GM12874 (cell line): ENCODE data around the gene UNC13C.

Source experiments
- CTCF ChIP-seq: IDR thresholded peaks from 2 replicates; pipeline ENCODE4 v1.5.1; 2011; ENCODE audit warnings: low read depth, mild to moderate bottlenecking, control low read depth, low read length, moderate library complexity; ENCODE audit not compliant: insufficient read depth

Gene UNC13C

DNA sequence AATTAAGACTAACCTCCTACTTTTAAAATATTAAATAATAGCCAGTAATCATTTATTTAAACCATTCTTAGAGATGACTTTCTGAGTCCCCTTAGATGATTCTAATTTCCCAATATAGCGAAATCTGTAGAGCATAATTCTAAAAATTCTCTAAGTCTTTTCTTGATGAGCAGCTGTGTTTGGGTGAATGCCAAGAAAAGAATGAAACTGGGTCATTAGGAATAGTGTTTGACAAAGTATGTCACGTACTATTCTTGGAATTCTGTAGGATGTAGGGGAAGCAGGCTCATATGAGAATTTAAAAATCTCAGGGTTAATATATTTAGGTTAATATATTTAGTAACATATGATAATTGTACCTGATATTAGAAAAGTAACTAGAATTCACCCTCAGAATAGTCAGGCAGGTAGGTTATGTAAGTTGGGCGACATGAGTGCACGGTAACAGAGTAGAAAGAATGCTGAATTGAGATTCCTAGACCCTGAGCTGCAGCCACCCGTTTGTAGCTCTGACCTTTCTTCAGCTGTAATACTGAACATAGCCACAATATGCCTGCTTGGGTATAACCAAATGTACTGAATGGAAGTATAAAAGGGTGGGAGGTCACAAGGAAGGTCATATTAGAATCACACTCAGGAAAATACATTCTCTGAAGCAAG is 524.3 kb downstream of the UNC13C start:
- TF ChIP-seq CTCF: no peak

DNA sequence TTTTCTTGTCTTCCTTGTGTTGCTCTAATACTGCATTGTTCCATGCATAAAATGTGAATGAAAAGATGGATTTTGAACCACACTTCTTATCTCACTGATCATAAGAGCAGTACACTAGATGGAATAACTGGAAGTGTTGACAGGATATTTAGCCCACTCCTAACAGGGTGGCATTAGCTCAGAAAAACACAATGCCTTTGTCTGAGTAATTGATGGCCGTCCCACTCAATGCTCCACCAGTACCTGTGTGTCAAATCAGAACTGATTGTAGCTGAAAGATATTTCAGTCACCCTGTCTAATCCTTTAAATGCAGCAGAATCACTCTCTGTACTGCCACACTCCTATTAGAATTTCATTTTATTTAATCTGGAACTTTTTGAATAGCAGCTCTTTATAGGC is 526.5 kb downstream of the UNC13C start:
- no peak for TF ChIP-seq CTCF

- no peak for TF ChIP-seq CTCF
Measured at GRCh38 chr15:54506977-54507524, 528.8 kb downstream of the UNC13C start.

DNA sequence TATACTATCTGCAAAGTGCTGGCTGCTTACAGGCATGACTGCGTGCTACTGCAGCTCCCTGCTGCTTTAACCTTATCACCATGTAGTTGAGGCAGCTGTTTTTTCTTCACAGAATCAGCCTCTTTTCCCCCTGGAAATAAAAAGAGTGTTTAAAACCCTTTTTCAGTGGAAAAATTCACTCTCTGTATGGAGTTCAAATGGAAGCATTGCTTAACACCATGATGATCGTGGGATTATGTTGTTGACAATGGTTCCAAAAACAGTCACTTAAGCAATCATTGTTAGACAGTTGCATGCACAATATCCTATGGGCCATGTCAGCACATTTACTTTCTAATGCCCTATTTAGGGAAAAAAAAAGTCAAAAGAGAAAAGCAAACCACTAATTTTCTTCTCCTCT is 536.4 kb downstream of the UNC13C start:
- no peak for TF ChIP-seq CTCF

- no peak for TF ChIP-seq CTCF
Measured at GRCh38 chr15:54515664-54516582, 537.7 kb downstream of the UNC13C start.

DNA sequence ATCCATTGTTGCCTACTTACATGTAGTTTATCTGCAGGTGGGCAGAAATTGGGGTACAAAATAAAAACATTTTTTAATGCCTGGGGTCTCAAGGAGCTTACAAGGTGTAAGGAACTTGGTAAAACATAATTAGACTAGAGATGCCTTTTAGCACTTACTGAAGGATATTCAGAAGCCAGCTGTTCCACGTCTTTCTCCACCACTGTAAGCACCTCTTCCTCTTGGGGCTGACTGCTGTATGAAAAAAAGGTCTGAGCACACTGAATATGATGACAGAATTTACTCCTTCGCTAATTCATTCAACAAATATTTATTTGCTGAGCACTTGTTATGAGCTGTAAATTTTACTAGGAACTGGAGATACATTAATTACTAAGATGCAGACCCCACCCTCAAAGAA is 539.1 kb downstream of the UNC13C start:
- TF ChIP-seq CTCF: no peak

DNA sequence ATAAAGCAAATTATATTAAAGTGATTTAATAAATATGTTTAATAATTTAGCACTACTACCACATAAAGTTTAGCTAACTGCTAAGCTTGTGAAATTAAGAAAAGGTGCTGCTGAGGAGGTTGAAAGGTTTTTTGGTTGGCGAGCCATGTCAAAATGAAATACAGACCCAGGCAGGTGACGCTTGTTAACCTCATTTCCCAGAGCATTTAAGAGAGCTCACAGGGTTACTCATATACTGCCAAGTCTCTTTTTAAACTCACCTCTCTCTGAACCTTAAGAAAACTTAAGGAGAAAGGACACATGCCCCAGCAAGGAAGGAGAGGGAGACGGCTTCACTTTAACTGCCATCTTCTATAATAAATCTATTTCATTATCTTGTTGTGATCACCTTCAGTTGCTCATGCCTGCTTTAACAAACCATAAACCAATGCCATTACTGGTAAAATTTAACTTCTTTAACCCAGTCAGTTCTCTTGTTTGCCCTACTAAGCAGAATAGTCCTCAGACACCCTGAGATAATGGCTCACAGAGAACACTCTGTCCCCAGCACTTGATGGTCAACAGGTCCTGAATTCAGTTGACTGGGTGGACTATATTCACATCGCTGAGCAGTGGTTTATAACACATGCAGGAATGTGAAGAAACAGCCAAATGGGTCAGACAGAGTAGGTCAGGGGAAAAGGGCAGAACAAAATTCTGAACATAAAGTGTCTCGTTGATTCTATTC is 540.1 kb downstream of the UNC13C start:
- TF ChIP-seq CTCF: no peak
